ENCODE results near the gene CTNNA3.
"Not testable (repeated sequence)": the region's sequence is repeated elsewhere in the genome, so short reads cannot be mapped to it uniquely, and the experiment has no call there.

Gene CTNNA3

DNA sequence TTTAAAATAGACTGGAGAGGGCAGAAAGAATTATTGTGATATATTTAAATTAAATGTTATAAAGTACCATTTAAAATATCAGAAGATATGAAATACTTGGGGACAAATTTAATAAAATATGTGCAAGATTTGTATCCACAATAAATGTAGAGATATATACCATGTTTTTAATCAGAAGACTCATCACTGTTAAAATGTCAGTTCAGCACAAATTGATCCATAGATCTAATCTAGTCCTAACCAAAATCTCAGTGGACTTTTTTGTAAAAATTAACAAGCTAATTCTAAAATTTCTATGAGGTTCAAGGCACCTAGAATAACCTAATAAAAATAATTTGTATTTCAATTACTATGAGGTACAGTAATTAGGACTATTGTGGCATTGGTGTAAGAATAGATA is 96.4 kb downstream of the CTNNA3 start:
- DNase-seq = no peak

DNA sequence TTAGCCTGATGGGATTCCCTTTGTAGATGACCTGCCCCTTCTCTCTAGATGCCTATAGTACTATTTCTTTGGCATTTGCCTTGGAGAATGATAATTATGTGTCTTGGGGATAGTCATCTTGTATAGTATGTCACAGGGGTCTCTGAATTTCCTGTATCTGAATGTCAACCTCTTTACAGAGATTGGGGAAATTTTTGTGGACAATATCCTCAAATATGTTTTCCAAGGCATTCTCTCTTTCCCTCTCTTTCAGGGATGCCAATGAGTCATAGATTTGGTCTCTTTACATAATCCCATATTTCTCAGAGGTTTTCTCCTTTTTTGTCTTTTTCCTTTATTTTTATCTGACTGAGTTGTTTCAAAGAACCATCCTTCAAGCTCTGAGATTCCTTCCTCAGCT is 99.4 kb downstream of the CTNNA3 start:
- no peak for DNase-seq

DNA sequence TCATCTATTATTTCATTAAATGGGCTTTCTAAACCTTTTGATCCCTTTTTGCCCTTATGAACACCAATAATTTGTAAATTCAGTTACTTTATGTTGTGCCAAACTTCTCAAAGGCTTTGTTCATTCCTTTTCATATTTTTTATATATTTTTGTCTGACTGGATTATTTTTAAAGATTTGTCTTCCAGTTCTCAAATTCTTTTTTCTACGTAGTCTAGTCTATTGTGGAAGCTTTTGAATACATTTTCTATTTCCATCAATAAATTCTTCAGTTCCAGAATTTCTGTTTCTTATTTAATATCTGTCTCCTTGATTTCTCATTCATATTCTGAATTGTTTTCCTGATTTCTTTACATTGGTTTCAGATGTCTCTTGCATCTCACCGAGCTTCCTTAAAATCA is 108.2 kb downstream of the CTNNA3 start:
- DNase-seq = no peak

DNA sequence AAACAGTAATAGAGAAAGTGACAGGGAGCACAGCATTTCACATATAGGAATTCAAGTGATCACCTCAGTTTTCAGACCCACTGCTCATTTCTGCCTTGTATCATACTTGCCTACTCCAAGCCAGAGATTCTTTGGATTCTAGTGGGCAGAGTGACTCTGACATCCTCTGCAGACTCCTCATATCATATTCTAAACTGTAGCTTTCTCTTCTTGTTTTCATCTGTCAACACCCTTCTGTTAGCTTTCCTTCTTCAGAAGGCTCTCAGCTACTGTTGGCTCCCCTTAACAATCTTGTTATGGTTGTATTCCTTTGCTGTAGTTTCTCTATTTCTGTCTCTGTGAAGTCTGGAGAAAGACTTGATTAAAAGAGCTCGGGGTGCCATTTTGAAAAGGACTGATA is 120.5 kb downstream of the CTNNA3 start:
- no peak for DNase-seq

DNA sequence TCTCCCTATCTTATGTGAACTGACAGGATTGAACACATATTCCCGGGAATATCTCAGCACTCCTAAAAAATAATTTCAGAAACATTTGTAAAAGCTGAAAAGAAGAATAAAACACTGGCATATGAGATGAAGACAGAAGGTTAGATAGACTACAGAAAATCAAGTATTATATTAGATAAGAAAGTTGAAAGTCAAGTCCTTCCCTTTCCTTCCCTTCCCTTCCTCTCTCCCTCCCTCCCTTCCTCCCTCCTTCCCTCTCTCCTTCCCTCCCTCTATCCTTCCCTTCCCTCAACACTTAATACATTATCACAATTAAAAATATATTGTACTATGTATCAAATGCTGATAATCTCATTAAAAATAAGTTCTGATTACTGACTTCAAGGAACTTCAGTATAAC is 122.5 kb downstream of the CTNNA3 start:
- no peak for DNase-seq

DNA sequence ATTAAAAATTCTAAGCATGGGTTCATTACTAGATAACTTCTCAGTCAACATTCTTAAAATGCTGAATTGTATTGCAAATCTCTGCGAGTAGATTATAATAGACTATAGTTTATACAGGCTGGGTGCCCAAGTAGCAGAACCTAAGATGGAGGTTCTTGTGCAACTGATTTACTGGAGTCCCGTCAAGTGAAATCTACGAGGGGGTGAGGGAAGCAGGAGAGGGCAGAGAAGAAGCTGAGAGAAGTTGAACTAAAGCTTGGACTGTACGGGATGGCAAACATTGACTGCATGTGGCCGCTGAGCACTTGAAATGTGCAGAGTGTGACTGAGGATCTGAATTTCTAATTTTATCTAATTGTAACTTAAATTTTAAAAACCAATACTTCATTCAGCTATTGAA is 124.5 kb downstream of the CTNNA3 start:
- no peak for DNase-seq

DNA sequence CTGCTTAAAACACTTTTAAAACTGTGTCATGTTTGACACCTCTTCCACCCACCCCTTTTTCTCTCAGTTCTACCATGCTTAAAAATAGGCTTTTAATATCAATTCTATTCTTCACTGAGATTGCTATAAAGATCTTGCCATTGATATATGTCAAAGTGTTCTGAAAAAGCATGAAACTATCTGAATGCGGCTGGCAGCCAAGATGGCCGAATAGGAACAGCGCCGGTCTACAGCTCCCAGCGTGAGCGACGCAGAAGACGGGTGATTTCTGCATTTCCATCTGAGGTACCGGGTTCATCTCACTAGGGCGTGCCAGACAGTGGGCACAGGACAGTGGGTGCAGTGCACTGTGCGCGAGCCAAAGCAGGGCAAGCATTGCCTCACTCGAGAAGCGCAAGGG is 137.7 kb downstream of the CTNNA3 start:
- DNase-seq = not testable (repeated sequence)

DNA sequence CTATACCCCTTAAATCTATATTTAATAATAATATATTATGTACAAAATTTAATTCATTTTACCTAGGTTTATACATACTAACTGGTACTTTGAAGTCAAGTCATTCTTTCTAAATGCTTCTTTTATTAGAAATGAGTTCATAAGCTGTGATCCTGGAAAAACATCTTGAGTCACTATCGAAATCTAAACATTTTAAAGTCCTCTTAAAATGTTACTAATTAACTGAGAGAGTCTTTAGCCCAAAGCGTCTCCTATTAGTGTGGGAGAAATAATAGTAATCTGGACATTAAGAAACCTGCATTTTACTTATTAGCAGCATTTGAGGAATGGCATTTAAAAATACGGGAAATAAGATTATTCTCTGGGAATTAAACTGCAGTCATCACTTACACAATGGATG is 142.7 kb downstream of the CTNNA3 start:
- DNase-seq = no peak

DNA sequence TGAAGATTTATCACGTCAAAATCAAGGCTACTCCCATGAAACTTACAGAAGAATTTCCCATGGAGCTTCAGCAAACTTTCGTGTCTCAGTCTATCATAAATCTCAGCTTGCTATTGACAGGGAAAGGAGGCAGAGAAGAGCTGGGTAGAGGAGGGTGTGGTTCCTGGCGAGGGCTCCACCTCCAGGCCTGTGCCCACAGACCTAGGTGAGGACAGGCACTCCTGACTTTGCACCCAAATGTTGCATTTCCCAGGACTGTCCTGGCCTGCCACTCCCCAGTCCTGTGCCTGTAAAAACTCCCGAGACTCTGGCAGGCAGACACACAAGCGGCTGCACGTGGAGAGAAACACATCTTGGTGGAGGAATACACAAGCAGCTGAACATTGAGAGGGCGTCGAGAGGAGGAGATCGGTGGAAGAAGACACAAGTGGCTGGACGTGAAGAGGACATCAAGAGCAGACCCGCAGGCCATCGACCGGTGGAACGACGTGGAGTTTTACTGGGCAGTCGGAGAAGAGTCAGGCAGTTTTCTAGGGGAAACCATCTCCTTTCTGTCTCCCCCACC is 145.1 kb downstream of the CTNNA3 start:
- DNase-seq = no peak

DNA sequence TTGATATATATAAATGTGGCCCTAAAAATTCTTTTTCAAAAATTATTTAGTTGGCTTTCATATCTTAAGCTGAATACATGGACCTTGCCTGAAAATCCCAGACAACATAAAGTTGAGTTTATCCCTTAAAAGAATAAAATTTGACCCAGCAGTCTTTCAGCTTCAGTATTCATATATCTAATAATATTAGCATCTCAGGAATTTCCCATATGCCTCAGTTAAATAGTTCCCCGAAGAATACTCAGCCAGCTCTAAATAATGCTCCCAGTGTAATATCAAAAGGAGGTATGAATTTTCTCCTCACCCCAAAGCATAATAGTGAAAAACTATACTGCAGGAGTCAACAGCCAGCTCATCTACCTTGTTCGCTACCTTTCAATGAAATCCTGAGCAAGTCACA is 145.9 kb downstream of the CTNNA3 start:
- no peak for DNase-seq

DNA sequence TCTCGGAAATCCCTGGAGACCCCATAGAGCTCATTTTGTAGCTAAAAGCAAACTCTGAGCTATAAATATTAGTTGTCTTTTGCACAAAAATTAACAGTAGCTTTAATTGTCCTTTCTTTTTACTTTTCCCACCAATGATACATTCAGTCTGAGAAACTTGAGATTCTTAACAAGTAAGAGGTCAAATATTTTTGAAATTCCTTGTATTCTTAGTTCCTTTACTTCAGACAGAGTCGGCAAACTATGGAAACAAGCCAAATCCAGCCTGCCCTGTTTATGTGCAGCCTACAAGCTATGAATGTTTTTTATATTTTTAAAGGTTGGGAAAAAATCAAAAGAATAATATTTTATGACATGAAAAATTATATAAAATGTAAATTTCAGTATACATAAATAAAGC is 146.6 kb downstream of the CTNNA3 start:
- DNase-seq = no peak

DNA sequence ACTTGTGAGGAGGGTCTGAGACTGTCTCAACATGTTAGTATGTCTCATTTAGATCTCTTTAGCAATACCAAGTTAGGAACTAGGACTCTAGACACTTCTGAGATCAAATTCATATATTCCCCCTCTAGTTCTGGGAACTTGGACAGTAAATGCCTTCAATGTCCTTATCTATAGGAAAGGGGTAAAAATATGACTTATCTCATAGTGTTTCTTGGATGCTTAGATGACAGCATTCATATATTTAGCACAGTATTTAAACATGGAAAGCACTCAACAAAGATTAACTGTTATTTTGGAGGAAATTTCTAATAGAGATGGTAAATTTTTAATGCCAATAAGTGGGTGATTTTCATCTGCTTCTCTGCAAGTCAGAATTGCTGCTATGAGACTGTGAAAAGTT is 154.6 kb downstream of the CTNNA3 start:
- DNase-seq = no peak

DNA sequence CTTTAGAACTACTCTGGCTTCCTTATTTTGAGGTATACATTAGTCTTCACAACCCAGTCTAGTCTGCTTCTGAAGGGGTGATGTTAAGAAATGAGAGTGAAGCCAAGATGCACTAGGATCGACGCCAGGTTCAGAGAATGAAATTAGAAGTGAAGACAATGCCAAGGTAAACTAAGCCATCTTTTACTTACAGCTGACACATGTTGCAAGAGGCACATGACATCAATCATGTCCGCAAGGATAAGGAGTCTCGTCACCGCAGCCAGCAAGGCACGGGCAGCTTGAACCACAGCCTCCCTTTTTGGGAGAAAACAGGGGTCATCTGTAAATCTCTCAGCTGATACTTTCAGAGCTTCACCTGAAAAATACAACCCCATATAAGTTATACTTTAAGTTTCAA is 156.7 kb downstream of the CTNNA3 start:
- no peak for DNase-seq

DNA sequence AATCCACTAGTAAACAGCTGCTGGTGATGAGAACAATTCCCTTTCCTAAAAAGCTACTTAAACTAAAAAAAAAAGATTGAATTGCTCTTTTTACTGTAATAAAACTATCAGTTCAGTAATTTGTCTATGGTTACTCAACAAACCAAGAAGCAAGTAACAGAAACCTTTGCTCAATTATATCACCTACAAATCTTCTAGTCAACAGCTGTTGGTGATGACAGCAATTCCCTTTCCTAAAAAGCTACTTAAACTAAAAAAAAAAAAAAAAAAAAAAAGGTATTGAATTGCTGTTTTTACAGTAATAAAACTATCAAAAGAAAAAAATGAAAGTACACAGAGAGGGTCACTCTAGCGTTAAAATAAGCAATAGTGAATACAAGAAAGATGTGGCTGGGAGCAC is 158.1 kb downstream of the CTNNA3 start:
- no peak for DNase-seq

DNA sequence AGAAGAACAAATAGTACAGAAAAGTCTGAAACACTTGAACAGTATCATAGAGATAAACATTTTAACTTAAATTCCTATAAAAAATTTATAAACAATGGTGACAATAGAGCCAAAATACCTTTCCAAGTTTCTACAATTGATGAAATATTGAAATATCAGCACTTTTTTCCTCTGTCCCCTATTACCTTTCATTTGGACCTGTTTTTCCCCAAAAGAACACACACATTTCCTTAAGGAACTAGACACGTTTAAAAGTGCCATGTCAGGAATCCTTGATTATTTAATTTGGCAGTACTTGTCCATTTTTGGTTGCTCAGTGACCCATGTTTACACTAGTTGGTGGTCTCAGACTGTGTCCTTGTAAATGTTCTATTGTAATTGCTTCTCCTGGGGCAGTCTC is 162.6 kb downstream of the CTNNA3 start:
- DNase-seq = no peak

DNA sequence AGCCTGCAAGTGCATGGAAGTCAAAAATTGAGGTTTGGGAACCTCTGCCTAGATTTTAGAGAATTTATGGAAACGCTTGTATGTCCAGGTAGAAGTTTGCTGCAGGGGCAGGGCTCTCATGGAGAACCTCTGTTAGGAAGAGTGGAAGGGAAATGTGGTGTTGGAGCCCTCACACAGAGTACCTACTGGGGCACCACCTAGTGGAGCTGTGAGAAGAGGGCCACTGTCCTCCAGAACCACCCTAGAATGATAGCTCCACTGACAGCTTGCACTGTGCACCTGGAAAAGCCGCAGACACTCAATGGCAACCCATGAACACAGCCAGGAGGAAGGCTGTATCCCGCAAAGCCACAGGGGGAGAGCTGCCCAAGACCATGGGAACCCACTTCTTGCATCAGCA is 165.0 kb downstream of the CTNNA3 start:
- DNase-seq = not testable (repeated sequence)

DNA sequence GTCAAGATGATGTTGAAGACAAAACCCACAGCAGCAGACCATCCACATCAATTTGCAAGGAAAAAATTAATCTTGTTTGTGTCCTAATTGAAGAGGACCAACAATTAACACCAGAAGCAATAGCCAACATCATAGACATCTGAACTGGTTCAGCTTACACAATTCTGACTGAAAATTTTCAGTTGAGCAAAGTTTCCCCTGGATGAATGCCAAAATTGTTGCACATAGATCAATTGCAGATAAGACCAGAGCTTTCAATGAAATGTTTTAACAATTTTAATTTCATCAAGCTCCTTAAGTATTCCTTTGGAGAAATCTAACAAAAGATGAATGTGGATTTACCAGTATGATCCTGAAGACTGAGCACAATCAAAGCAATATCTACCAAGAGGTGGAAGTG is 168.6 kb downstream of the CTNNA3 start:
- no peak for DNase-seq

DNA sequence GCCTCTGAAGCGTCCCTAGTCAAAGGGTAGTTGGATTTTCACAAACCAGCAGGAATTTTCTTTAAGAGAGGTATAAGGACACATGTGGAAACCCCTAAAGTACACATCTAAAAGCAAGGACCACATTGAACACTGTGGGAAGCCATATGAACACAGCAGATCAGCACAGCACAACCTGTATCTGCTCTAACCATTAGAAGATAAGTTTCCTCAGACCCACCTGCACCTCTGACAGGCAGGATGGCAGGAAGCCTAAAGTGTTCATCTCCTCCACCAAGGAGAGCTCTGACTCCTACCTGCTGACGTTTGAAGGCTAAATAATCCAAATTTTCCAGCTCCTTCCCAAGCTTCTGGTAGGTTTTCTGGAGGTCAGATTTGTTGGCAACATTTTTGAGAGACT is 174.4 kb downstream of the CTNNA3 start:
- no peak for DNase-seq

DNA sequence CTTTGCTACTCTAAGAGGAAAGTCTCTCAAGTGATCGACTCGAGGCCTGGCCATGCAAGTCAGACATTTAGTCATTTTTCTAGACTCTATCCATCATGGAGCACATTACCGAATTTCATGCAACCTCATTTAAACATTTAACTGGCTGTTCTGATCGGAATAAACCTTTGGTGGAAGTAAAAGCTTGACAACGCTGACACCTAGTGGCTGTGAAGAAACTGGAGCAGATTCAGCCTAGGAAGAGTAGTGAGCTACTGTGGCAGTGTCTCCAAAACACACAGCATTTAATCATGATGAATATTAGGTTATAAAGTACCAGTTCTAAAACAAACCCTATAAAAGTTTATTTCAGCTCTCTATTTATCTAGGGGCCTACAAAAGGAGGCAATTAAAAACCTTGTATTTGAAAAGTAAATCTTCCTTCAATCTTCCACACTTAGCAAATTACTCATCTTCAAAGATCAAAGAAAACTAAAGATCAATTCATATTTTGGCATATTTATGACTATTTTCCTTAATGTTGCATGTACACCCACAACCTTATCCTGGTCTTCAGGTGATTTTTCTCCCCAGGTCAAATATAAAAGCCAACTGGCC is 175.0 kb downstream of the CTNNA3 start:
- peak; percentile 13 for DNase-seq

DNA sequence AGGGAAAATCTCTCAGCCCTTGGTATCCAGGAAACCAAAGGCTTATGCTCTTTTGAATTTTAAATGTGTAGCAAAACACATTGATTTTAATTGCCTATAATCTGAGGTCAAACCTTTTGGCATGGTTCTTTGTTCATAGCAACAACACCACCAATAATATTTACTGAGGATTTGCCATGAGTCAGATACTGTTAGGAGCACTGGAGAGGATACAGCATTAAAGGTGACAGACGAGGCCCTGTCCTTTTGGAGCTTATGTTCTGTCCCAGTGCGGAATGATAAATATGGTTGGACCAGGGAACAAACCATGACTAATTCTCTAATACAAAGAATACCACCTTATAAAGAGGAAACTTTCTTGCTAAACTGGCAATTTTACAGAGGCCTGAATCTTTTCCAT is 176.6 kb downstream of the CTNNA3 start:
- no peak for DNase-seq

DNA sequence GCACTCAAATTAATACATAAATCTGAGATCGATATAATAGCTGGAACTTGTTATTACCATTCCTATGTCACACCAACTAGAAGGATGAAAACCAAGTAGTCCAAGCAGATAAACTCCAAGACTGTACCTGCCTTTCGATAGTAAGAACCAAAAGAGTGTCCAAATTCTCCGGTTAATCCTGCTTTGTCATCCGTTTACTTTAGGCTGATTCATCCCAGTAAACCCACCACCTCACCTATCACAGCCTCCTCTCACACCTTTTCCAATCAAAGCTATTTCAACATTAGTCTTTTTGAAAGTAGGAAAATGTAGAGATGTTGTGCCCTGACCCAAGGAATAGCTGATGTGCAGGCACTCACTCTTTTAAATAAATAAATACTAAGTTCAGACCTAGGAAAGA is 177.2 kb downstream of the CTNNA3 start:
- no peak for DNase-seq

DNA sequence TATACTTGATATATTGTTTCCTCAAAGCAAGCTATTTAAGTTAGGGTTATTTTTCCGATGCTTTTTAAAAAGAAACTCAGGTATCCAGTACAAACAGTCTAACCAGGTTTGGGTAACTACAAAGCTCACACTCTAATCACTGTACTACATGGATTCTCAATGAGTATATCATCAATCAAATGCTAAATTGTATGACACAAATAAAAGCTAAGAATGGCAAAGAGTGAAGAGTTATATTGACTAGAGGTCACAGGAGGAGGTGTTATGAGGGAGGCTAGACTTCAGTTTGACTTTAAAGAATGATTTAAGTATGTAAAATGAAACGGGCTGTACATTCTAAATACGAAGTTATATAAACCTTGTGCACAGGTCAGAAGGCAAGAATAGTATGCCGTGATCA is 178.0 kb downstream of the CTNNA3 start:
- no peak for DNase-seq

DNA sequence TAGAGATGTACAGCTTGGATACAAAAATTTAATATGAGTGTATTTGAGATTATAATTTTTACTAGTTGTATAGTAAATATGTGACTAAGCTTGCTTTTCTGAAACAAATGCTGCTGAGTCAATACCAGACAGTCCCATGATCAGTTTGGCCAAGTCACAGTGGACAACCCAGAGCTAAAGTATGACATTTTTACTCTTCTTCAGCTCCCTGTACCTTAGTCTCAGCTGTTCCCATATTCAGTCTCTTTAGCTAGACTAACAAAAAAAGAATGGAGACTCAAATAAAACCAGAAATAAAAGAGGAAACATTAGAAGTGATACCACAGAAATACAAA is 189.3 kb downstream of the CTNNA3 start:
- DNase-seq = no peak

DNA sequence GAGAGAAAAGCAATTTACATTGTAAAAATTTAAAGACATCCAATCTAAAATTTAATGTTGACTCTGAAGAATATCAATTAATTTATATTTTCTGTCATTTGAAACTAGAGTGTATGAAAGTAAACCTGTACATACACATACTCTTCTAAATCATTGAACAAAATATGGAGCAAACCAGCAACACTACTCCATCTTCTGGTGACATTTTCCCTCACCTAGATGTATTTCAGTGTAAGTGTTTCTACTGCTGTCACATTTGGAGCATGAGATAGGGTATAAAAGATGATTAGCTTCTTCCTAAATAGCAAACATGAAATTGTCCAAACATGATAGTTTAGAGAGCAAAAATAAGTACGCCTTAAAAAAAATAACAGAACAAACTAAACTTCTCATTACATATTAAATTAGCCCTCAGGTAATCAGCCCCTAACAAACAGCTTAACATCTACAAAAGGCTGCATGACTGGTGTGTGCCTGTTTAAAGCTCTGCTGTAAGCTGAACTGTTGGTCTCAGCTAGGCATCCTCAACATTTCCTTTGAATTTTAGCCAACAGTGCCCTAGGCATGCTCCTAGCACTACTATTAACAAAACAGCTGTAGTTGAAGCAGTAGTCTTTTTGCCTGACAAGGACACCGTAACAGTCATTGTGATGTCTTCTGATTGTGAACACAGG is 189.8 kb downstream of the CTNNA3 start:
- DNase-seq = no peak
